Endometrial microvascular endothelial cells (primary cell): ENCODE measurements around the gene FHAD1. TPM values are rescaled to one million over a fixed set of nuclear protein-coding genes. Genes with fewer than 3 reads are reported as not detected.

Experiments
- in situ Hi-C: cut with HindIII; loops from 2 replicates; pipeline ENCODE4 v1.10.0; 2017; ENCODE audit warnings: low sequenced_read_pairs, low pct_unique_long_range_greater_than_20kb; ENCODE audit errors: inconsistent ontology term
- total RNA-seq: library from RNA; depleted of rRNA; stranded (reverse); fragments of >200 nt; gene quantifications from one replicate; pipeline ENCODE4 v1.2.3, GENCODE V29; 2015; ENCODE audit errors: inconsistent ontology term

The FHAD1 gene
- total RNA-seq, result 1.2 TPM

- in situ Hi-C loops, result no loop called here
Observed at GRCh38 chr1:15246960-15247614, at the start of gene FHAD1. Gene FHAD1, plus strand, starts transcription at chr1:15247223. Its CDS starts 4,562 bp downstream, at chr1:15251785.

DNA sequence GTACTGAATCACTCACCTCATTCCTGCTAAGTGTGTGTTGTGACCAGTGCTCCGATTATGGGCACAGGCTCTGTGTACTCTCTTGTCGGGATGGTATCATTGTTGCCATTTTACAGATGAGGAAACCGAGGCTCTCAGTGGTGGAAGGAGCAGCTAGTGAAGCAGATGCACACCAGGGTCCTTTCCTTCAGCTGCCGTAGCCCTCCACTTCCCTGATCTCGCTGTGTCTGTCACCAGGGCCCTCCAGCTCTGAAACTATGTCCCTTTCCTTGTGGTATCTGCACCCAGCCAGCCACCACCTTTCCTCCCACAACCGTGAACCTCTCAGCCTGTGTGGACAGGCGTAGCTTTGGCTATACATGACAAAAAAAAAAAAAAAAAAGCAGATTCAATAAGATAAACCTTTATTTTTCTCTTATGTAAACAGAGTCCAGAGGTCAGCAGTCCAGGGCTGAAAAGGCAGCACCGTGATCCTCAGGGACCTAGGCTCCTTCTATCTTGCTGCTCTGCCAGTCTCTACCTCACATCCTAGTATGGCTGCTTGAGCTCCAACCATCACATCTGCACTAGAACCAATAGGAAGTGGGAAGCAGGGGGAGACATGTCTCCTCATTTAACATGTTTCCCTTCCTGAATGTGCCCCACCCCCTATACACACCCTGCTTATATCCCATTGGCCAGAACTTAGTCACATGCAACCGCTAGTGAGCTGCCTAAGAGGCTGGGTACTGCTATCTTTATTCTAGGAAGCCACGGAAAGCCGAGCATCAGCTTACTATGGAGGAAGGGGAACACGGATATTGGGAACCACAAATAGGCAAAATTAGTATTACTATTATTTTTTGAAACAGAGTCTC is 49.2 kb upstream of the FHAD1 start:
- in situ Hi-C loops, result no loop called here

DNA sequence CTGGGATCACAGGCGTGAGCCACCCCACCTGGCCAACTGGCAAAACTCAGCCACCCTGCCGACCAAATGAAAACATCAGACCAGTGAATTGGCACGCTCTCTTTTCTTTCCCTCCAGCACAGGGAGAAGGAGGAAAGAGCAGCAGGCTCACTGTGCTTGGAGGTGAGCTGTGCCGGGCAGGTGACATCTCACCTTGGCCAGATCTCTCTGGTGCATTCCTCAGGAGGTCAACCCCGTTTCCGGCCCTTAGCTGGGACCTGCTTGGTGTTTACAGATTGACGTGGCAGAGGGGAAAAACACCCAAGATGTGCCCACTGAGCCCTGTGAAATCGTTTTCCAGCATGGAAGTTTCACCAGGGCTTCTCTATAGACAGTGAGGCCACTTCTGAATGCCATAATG is 48.3 kb upstream of the FHAD1 start:
- in situ Hi-C loops, result no loop called here

DNA sequence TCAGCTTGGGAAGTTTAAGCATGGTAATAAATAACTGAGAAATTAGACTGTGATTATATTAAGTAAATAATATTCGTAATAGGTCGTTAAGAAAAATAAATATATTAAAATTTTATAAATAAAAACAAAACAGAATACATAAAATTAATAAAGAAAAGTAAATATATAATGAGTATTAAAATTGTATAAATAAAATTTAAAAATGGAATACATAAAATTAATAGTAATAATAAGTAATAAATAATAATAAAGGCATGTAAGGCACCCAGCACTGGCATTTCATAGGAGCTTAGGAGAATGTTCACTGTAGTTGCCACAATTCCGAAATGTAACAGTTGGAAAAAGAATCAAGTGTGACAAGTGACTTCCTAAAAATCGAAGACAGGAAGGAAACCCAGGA is 45.8 kb upstream of the FHAD1 start:
- in situ Hi-C loops, result no loop called here

GRCh38 chr1:15201849-15202551 is 45.0 kb upstream of the FHAD1 start:
- in situ Hi-C loops, result no loop called here

GRCh38 chr1:15204931-15205330 is 42.1 kb upstream of the FHAD1 start:
- in situ Hi-C loops, result no loop called here

- in situ Hi-C loops, result no loop called here
Observed at GRCh38 chr1:15205586-15206346, 41.3 kb upstream of the FHAD1 start.

DNA sequence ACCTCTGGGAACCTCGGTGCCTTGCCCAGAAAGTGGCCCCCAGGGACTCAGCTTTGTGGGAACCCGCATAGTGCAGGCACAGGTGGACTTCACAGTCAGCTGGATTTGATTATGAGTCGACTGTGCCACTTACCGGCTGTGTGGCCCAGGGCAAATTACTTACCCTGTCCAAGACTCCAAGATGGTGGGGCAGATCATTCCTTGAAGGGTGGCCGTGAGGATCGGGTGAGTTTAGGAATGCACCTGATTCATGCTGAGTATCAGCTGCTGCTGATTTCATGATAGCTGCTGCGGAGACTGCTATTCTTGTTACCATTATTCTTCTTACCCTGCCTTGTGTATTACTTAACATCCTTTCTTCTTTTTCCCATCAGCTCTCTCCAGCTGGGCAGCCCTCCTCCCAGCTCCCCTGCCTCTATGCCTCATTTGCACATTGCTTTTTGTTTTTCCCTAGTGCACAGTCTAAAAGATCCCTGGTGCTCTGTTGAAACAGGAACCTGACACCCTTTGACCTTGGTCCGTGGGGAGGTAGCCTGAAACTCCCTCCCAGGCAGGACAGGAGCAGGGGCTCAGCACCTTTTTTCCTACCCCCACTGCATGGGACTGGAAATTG is 40.5 kb upstream of the FHAD1 start:
- in situ Hi-C loops, result no loop called here

GRCh38 chr1:15207031-15207828 is 39.8 kb upstream of the FHAD1 start:
- in situ Hi-C loops, result no loop called here

DNA sequence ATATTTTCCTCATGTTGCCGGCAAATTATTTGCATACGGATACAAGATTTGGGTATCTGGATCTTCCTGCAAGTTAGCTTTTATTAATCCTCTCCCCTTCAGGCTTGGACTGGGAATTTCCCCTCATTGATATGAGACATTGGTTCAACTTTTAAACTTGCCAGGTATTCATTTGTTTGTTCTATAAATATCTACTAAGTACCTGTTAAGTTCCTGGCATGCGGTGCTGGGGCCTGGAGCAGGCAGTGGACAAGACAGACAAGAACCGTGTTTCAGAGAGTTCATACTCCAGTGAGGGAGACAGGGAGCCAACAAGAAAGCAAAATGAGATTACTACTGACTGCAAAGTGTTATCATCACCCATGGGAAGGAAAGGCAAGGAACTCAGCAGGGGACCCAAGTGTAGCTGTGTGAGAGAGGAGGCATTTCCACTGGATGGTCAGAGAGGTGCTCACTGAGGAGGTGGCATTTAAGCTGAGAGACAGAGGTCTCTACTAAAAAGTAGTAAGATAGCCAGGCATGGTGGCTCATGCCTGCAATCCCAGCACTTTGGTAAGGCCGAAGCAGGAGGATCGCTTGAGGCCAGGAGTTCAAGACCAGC is 39.1 kb upstream of the FHAD1 start:
- in situ Hi-C loops, result no loop called here

DNA sequence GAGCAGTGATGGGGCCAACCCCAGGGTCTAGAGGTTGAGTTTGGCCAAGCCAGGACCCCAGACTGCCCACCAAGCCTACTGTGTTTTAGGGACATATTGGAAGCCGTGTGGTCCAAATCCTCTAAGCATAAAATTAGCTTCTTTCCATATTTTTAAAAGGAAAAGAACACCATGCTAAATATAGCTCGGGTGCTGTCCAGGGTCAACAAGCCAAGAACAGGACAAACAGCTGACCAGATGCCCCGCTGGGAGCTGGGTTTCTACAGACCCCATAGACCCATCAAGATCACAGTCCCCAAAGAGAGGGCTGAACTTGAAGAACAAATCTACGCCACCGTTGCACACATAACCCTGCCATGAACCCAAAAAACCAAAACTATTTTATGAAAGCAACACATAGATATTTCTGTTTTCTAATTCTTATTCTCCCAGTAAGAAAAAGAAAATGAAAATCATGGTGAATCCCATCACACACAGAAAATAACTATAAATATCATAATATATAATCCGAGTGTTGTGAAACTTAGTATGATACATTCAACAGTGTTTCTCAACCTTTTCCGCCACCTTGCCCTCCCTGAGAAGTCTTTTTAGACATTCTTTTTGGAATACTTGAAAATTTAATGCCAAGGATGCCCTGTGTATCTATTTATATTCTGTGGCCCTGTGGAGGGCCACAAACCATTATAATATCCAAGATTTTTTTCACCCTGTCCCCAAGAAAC is 36.2 kb upstream of the FHAD1 start:
- in situ Hi-C loops, result no loop called here

DNA sequence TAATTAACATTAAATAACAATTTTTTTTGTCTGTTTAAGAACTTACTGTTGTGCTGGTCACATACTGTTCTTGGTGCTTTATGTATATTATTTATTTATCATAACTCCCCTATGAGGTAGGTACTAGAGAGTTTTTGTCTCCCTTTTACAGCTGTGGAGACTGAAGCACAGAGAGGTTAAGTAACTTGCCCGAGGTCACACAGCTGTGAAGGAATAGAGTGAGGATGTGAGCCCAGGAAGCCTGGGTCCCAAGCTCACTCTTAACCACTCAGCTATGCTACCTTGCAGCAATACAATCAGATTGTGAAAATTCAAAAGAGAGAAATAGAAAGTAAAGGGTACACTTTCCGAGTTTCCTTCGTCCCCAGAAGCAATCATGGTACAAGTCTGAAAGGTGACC is 35.6 kb upstream of the FHAD1 start:
- in situ Hi-C loops, result no loop called here

- in situ Hi-C loops, result no loop called here
Observed at GRCh38 chr1:15212216-15212953, 34.6 kb upstream of the FHAD1 start.

DNA sequence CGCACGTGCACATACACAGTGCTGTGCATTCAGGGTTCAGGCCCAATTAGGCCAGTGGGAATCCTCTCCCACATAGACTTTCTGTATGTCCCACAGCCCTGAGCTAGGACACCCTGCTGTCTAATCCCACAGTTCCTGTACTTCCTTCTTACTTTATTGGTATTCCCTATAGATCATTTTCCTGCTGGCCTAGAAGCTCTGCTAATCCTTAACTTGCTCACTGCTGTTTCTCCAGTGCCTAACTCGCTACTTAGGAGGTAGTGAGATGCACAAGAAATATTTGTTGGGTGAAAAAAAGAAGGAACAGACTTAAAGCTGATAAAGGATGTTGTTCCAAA is 34.1 kb upstream of the FHAD1 start:
- in situ Hi-C loops, result no loop called here

DNA sequence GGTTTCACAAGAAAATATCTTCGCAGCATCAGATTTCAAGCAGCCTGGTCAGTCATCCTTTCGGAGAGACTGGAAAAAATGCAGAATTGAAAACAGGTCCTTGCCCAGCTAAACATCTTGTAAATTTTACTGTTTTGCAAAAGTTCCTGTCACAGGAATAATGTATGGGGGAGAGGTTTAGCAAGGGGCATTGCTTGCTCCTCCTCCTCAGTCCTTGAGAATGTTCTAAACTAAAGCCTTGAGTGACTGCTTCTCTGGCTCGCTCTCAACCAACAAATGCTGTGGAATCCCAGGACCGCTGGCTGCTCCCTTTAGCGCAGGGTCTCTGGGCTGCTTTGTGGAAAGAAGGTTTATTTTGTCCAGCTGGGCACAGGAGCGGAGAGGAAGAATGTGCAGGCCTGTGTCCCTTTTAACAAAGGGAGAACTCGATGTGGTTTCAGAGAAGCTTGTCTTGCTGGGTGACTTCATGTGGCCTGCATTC is 33.6 kb upstream of the FHAD1 start:
- in situ Hi-C loops, result no loop called here

DNA sequence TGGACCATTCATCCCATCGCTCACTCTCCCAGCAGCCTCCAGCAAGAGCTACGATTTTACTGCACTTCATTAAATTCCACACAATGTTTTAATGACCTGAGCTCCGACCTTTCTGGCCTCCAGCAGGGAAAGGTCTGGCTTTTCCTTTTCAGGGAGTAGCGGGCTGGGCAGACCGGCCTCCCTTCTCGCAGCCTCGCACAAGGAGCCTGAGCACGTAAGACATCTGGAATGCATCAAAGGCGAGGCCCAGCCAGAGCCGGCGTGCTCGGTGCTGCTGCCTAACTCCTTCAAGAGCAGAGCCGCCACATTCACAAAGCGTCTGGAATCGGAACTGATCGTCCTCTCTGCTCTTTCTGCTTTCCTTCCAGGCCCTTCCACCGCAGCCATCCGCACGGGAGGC is 32.5 kb upstream of the FHAD1 start:
- in situ Hi-C loops, result no loop called here
